Measurements from ENCODE around the gene TADA2B.
A peak's percentile ranks its signal among the peaks of the same experiment; 100 is the strongest.

Gene TADA2B

DNA sequence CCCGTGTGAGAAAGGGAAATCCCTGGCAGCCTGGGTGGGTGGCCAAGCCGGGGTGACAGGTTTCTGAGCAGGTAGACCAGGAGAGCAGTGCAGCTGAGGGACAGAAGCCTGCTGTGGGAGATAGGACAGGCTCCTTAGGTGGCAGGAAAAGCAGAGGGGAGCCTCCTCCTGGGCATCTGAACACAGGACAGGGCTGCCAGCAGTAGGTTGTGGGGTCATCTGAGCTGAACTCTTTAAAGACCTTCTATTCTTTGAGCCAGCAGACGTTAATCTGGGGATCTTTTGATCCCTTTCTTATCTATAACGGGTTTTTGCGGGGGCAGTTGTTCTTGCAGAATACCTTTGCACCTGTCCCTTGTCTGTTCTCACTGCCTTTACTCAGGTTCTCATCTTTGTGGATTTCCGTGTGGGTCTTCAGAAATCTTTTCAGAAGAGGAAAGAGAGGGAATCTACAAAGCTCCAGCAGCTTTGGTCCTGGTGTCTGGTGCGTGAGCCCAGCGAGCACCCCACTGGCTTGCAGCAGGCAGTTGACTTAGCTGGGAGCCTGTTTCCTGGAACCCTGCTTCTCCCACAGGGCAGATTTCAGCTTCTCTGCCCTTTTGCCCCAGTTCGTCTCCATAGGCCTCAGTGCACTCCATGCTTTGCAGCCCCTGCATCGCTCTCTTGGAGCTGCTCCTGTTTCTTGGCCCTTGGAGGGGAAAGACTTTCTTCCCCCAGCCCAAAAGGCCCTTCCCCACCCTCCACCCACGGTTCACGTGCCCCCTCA is 35.8 kb upstream of the TADA2B start:
- TF ChIP-seq, protein P1, sequence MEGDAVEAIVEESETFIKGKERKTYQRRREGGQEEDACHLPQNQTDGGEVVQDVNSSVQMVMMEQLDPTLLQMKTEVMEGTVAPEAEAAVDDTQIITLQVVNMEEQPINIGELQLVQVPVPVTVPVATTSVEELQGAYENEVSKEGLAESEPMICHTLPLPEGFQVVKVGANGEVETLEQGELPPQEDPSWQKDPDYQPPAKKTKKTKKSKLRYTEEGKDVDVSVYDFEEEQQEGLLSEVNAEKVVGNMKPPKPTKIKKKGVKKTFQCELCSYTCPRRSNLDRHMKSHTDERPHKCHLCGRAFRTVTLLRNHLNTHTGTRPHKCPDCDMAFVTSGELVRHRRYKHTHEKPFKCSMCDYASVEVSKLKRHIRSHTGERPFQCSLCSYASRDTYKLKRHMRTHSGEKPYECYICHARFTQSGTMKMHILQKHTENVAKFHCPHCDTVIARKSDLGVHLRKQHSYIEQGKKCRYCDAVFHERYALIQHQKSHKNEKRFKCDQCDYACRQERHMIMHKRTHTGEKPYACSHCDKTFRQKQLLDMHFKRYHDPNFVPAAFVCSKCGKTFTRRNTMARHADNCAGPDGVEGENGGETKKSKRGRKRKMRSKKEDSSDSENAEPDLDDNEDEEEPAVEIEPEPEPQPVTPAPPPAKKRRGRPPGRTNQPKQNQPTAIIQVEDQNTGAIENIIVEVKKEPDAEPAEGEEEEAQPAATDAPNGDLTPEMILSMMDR (IDR thresholded peaks at IDR 0.05; ENCODE audit: low read depth, low read length), result no peak
- H3K4me3 ChIP-seq (replicated peaks in 1 of 2; ENCODE audit: low read depth in 2 of 2, low read length in 2 of 2), result no peak overlapping the region
- no peak for DNase-seq (ENCODE audit: low read depth in 2 of 2)

DNA sequence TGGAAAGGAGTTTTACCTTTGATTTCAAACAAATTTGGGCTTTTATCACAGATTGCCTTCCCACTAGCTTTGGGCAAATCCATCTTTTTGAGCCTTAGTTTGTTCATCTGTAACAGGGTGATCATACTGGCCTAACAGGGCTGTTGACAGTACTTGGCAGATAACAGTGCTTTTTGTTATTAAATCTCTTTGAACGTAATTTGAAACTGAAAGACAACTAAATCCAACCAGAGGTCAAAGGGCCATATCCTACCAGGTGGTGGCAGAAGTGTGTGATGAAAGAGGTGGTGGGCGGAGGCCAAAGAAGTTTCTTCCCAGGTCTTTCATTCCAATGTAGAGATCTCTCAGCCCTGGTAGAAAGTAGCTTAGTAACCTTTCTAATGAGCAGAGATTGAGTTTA is 35.2 kb upstream of the TADA2B start:
- H3K4me3 ChIP-seq (replicated peaks in 1 of 2; ENCODE audit: low read depth in 2 of 2, low read length in 2 of 2), result no peak overlapping the region
- DNase-seq (ENCODE audit: low read depth in 2 of 2), result no peak
- TF ChIP-seq, protein P1 (IDR thresholded peaks at IDR 0.05; ENCODE audit: low read depth, low read length), result no peak

DNA sequence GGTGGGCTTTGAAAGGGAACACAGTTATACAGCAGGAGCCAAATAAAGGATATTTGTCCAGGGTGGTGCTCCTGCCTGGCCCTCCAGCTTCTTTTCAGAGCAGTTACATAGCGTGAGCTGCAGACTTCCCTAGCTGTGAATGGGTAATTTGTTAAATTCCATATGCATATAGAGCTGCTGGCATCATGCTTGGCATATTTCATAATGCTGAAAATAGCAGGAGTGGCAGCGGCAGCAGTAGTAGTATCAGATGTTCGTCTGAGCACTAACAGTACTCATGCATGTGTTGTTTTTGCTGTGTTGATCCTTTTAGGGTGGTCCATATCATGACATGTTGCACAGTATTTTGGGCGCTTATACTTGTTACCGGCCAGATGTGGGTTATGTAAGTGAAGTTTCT is 33.6 kb upstream of the TADA2B start:
- H3K4me3 ChIP-seq (replicated peaks in 1 of 2; ENCODE audit: low read depth in 2 of 2, low read length in 2 of 2), result no peak overlapping the region
- TF ChIP-seq, protein P1 (IDR thresholded peaks at IDR 0.05; ENCODE audit: low read depth, low read length), result no peak
- no peak for DNase-seq (ENCODE audit: low read depth in 2 of 2)

DNA sequence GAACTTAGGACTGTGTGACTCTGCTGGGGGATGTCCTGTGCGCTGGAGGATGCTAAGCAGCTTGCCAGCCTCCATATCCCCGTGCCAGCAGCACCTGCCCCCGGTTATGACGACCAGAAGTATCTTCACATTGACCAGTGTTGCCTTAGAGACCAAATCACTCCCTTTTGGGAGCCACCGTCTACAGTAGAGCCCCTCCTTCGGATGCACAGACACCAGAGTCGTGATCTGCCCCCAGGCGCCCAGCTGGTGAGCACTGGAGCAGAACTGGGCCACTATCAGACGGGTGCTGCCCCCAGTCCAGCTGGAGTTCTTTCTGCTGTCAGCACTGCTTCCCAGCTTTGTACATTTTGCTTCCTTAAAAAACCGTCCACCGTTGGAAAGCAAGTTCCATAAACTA is 30.0 kb upstream of the TADA2B start:
- no peak overlapping the region for H3K4me3 ChIP-seq (replicated peaks in 1 of 2; ENCODE audit: low read depth in 2 of 2, low read length in 2 of 2)
- TF ChIP-seq, protein P1 (IDR thresholded peaks at IDR 0.05; ENCODE audit: low read depth, low read length), result no peak
- no peak for DNase-seq (ENCODE audit: low read depth in 2 of 2)

DNA sequence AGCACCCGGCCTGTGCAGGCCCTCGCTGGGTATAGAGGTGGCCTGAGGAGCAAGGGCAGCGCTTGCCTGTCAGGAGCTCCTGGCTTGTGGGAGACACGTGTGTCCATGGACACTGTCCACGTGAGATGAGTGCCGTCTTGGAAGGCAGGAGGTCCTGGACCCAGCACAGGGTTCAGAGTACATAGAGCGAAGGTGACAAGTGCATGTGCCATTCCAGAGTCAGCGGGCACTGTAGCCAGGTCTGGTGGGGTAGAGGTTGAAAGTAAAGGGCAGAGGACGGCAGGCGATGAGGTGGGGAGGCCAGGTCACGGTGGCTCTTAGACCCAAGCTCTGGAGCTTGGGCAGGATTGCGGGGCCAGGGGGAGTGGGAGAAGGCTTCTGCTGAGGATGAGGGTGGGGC is 28.4 kb upstream of the TADA2B start:
- no peak overlapping the region for H3K4me3 ChIP-seq (replicated peaks in 1 of 2; ENCODE audit: low read depth in 2 of 2, low read length in 2 of 2)
- TF ChIP-seq, protein P1 (IDR thresholded peaks at IDR 0.05; ENCODE audit: low read depth, low read length), result no peak
- no peak for DNase-seq (ENCODE audit: low read depth in 2 of 2)

DNA sequence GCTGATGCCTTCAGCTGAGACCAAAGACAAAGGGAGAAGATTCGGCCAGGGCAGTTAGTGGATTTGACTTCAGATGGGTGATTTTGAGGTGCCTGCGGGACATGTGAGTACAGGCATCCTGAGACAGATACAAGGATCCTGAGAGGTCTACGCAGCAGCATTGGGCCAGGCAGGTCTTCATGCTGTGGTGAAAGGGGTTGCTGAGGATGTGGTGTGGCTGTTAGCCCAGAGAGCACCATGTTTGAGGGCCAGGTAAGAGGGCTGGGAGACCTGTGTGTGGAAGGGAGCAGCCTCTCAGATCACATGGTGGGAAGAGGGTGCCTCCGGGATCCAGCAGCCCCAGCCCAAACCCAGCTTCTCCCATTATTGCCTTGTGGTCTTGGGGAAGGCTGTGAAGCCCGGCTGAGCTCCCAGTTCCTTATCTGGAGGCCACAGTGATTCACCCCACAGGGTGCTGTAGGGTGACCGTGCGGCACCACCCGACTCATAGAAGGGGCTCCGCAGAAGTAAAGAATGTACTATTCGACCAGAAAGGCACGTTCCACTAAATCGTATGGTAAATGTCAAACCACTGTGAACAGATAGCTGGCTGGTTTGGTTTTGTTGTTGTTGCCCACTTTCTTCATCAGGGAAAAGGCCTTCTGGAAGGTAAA is 27.7 kb upstream of the TADA2B start:
- TF ChIP-seq, protein P1 (IDR thresholded peaks at IDR 0.05; ENCODE audit: low read depth, low read length), result no peak
- DNase-seq (ENCODE audit: low read depth in 2 of 2), result peak in 1 of 2 donors; percentile 38
- H3K4me3 ChIP-seq (replicated peaks in 1 of 2; ENCODE audit: low read depth in 2 of 2, low read length in 2 of 2), result no peak overlapping the region
